K562 (cell line): ENCODE data around the gene KCNT1. TPM values are rescaled to one million over a fixed set of nuclear protein-coding genes. Genes with fewer than 3 reads are reported as not detected.

ENCODE experiments used
- ATAC-seq: fragments of 200-7000 bp; cut with Tn5 transposase; 3 replicates; pipeline ENCODE4 v1.9.1; 2020; ENCODE audit warnings: moderate library complexity
- BruUV-seq: library from RNA; stranded (reverse); fragments of 400-500 nt; replicated peaks from 2 replicates; lab custom pipeline; 2021; lab: Mats Ljungman, UMichigan
- CTCF ChIA-PET: fragments of 300-600 bp; formaldehyde crosslinking; extraction: SDS; loops from one replicate; lab custom pipeline; 2021; ENCODE audit warnings: low intra/inter-chr PET ratio; lab: Yijun Ruan, JAX
- POLR2A ChIA-PET: fragments of 300-600, 350-650 bp; sonication (Branson Sonifier 250); formaldehyde crosslinking; extraction: SDS; loops from one replicate; lab custom pipeline; 2021; ENCODE audit warnings: antibody characterized with exemption, inconsistent platforms; lab: Yijun Ruan, JAX
- DNase-seq, 4 experiments: peaks; one replicate each; pipeline versions ENCODE4 v3.0.0 to v3.0.0-alpha.2; 2011 to 2018; ENCODE audit warnings: low spot score in 3 of 4, mixed read lengths in 3 of 4; ENCODE audit errors: extremely low read depth in 1 of 4
- FAIRE-seq: peaks from 2 replicates; lab custom pipeline; 2011; peaks lifted over from hg19 to GRCh38; lab: Jason Lieb, UNC
- H2AFZ ChIP-seq: 2 replicates; pipeline ENCODE4 v1.6.0; 2011; ENCODE audit warnings: low read depth, low read length, control low read depth, inconsistent platforms
- H3K27ac ChIP-seq: fragments of 200-600 bp; 3 replicates; pipeline ENCODE4 v1.8.0; 2011; ENCODE audit warnings: low read depth, mild to moderate bottlenecking, control low read depth, inconsistent platforms, low read length, moderate library complexity, mixed read lengths; ENCODE audit errors: extremely low read depth
- H3K27me3 ChIP-seq, 2 experiments: fragments of 300-600 bp in 1 of 2; 2 replicates in 1 of 2; 3 replicates in 1 of 2; pipeline versions ENCODE4 v1.6.0 to v1.8.0; 2011; ENCODE audit warnings: inconsistent platforms in 2 of 2, low read length in 2 of 2, mild to moderate bottlenecking in 1 of 2, mixed read lengths in 1 of 2, moderate library complexity in 1 of 2; ENCODE audit not compliant: control insufficient read depth in 2 of 2, insufficient read depth in 2 of 2
- H3K36me3 ChIP-seq: fragments of 300-600 bp; 3 replicates; pipeline ENCODE4 v1.8.0; 2011; ENCODE audit warnings: mild to moderate bottlenecking, low read length, inconsistent platforms; ENCODE audit not compliant: control insufficient read depth, insufficient read depth
- H3K4me1 ChIP-seq, 2 experiments: fragments of 200-600 bp in 1 of 2; replicated peaks in 1 of 2; 2 replicates in 1 of 2; 3 replicates in 1 of 2; pipeline versions ENCODE4 v1.5.1 to v1.8.0; 2011; ENCODE audit warnings: inconsistent platforms in 2 of 2, low read length in 2 of 2, mild to moderate bottlenecking in 1 of 2, mixed read lengths in 1 of 2, moderate library complexity in 1 of 2; ENCODE audit not compliant: control insufficient read depth in 2 of 2, insufficient read depth in 2 of 2
- H3K4me2 ChIP-seq: 2 replicates; pipeline ENCODE4 v1.6.1; 2011; ENCODE audit warnings: low read length, control low read depth, inconsistent platforms, mixed read lengths; ENCODE audit not compliant: insufficient read depth
- H3K4me3 ChIP-seq: fragments of 200-600 bp; sonication (generic), shearing (Covaris generic); 2 replicates; pipeline ENCODE4 v1.5.1; 2016; ENCODE audit warnings: control low read depth, inconsistent platforms
- H3K79me2 ChIP-seq: fragments of 200-600 bp; 3 replicates; pipeline ENCODE4 v1.8.0; 2011; ENCODE audit warnings: low read length, inconsistent platforms; ENCODE audit not compliant: control insufficient read depth, insufficient read depth
- H3K9ac ChIP-seq, 2 experiments: 2 replicates each; pipeline versions ENCODE4 v1.6.0 to v1.6.1; 2011; ENCODE audit warnings: low read depth in 2 of 2, low read length in 2 of 2, control low read depth in 1 of 2, inconsistent platforms in 1 of 2, mild to moderate bottlenecking in 1 of 2, mixed read lengths in 1 of 2; ENCODE audit not compliant: insufficient read depth in 1 of 2
- H3K9me1 ChIP-seq: one replicate; pipeline ENCODE4 v1.6.0; 2011; ENCODE audit warnings: inconsistent platforms, mild to moderate bottlenecking, low read length, moderate library complexity; ENCODE audit not compliant: control insufficient read depth, insufficient read depth
- H3K9me3 ChIP-seq: replicated peaks from 2 replicates; pipeline ENCODE4 v1.5.1; 2011; ENCODE audit warnings: low read depth, low read length, inconsistent platforms; ENCODE audit not compliant: control insufficient read depth, insufficient read depth
- H4K20me1 ChIP-seq: replicated peaks from 2 replicates; pipeline ENCODE4 v1.6.1; 2011; ENCODE audit warnings: low read length, inconsistent platforms, mixed read lengths; ENCODE audit not compliant: control insufficient read depth, insufficient read depth
- CREBBP ChIP-seq: IDR thresholded peaks from one replicate; pipeline ENCODE4 v1.6.1; 2012; ENCODE audit warnings: low read depth, mild to moderate bottlenecking, control low read depth, inconsistent platforms, low read length
- DIDO1 ChIP-seq: fragments of 450-650 bp; IDR thresholded peaks from 2 replicates; pipeline ENCODE4 v1.6.1; 2016; ENCODE audit warnings: low read depth, missing biosample characterization, missing genetic modification characterization
- DLX4 ChIP-seq: fragments of 250-450 bp; sonication (Bioruptor Pico); IDR thresholded peaks from 2 replicates; pipeline ENCODE4 v1.6.1; 2021; ENCODE audit warnings: mild to moderate bottlenecking
- DPF2 ChIP-seq: fragments of 450-650 bp; IDR thresholded peaks from 2 replicates; pipeline ENCODE4 v1.6.1; 2016
- ELF1 ChIP-seq: fragments of 200-800 bp; sonication (Bioruptor generic); IDR thresholded peaks from 2 replicates; pipeline ENCODE4 v1.6.1; 2016; ENCODE audit warnings: missing genetic modification characterization, missing compliant biosample characterization
- FOXM1 ChIP-seq, 2 experiments: fragments of 450-650 bp in 1 of 2; sonication (generic) in 1 of 2; formaldehyde crosslinking in 1 of 2; IDR thresholded peaks; 2 replicates each; pipeline versions ENCODE4 v1.6.1 to v1.9.0; 2017 to 2022; ENCODE audit warnings: low read depth in 2 of 2, mild to moderate bottlenecking in 2 of 2, missing genetic modification reagents in 1 of 2, moderate library complexity in 1 of 2
- GATAD2A ChIP-seq: fragments of 450-650 bp; IDR thresholded peaks from 2 replicates; pipeline ENCODE4 v1.6.1; 2017
- LCOR ChIP-seq: sonication (generic); formaldehyde crosslinking; IDR thresholded peaks from 2 replicates; pipeline ENCODE4 v1.8.0; 2022; ENCODE audit warnings: mild to moderate bottlenecking, missing genetic modification reagents
- MTA2 ChIP-seq: fragments of 450-650 bp; IDR thresholded peaks from 2 replicates; pipeline ENCODE4 v1.6.1; 2016; ENCODE audit warnings: low read depth
- RBM34 ChIP-seq: fragments of 200-400 bp; formaldehyde crosslinking; IDR thresholded peaks from 2 replicates; pipeline ENCODE4 v1.6.1; 2018; ENCODE audit warnings: low read length, borderline replicate concordance; ENCODE audit not compliant: insufficient read depth
- SIN3B ChIP-seq: fragments of 450-650 bp; IDR thresholded peaks from 2 replicates; pipeline ENCODE4 v1.6.1; 2017; ENCODE audit warnings: low read depth, mild to moderate bottlenecking, moderate library complexity
- ZNF445 ChIP-seq: fragments of 250-450 bp; sonication (Bioruptor Pico); IDR thresholded peaks from 2 replicates; pipeline ENCODE4 v1.4.0; 2020; ENCODE audit warnings: low read depth, mild to moderate bottlenecking, moderate library complexity
- ZNF830 ChIP-seq: fragments of 250-450 bp; sonication (Bioruptor Pico); IDR thresholded peaks from 2 replicates; pipeline ENCODE4 v1.5.0; 2021; ENCODE audit warnings: mild to moderate bottlenecking
- WGBS: fragments of 100-300 bp; shearing (Covaris generic); methylation state at CpG from one replicate; pipeline ENCODE4 v1.1.6; 2016; ENCODE audit warnings: low coverage, mixed read lengths; ENCODE audit not compliant: insufficient coverage; ENCODE audit errors: missing lambda C conversion rate; 5-methylcytosine and 5-hydroxymethylcytosine counted together
- in situ Hi-C: fragments of 300-500 bp; cut with MboI; formaldehyde crosslinking; loops from 4 replicates; pipeline ENCODE4 v1.15.0; 2018; ENCODE audit warnings: inconsistent platforms, mixed read lengths
- intact Hi-C: fragments of 100-400 bp; cut with micrococcal nuclease; formaldehyde crosslinking; loops from 2 replicates; pipeline ENCODE4 v1.14.2; 2022
- polyA plus RNA-seq, 8 experiments: library from polyadenylated mRNA; depleted of rRNA in 4 of 8; stranded (reverse) in 5 of 8; unstranded in 3 of 8; fragments of >200 nt; fragmentation: Nextera tagmentation in 2 of 8; fragmentation: Illumina TruSeq in 1 of 8; extraction: Ambion mirVana in 2 of 8; extraction: Trizol in 1 of 8; gene quantifications; 2 replicates each; pipeline versions ENCODE4 v1.2.1 to v1.2.3, GENCODE V29; 2011 to 2014; ENCODE audit warnings: inconsistent platforms in 1 of 8, missing spikeins in 1 of 8
- total RNA-seq, 7 experiments: library from RNA; depleted of rRNA in 6 of 7; stranded (reverse); fragments of >200 nt in 6 of 7; fragmentation: Illumina TruSeq in 2 of 7; extraction: Trizol in 2 of 7; gene quantifications; 2 replicates each; pipeline versions ENCODE4 v1.2.1 to v1.2.3, GENCODE V29; 2011 to 2021; ENCODE audit warnings: low replicate concordance in 1 of 7
- TF ChIP-seq, protein P1 (sequence below), 2 experiments: fragments of 450-650 bp in 1 of 2; sonication (generic) in 1 of 2; formaldehyde crosslinking; conservative IDR thresholded peaks; 2 replicates each; pipeline versions ENCODE4 v1.4.0 to v1.8.1; 2020 to 2022; ENCODE audit warnings: mild to moderate bottlenecking in 1 of 2, missing genetic modification reagents in 1 of 2

The KCNT1 gene
- total and polyA plus RNA-seq, 9 of the 15 experiments (the other 6 are each of a cell fraction or from before 2014, with no cell fraction given) = 0.05 TPM; not detected in 8

DNA sequence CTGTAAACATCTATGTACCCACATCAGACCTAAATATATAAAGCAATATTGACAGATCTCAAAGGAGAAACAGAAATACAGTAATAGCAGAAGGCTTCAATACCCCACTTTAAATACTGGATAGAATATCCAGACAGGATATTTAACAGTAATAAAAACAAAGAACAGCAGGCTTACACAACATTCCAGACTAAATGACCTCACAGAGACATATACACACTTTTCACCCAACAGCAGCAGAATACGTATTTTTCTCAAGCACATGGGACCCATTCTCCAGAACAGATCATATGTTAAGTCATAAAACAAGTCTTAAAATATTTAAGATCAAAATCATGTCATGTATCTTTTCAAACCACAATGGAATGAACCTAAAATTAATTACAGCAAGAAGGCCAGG is 128.5 kb downstream of the KCNT1 start:
- Histone ChIP-seq H3K4me3 (no peak overlapping the region), H2AFZ (no peak overlapping the region), H3K79me2 (peaks cover 25% of the 10 kb centered on the region; the same call in 2 of the 3 replicates), H3K27ac (no peak overlapping the region), H3K4me1 (peaks cover 0 to 9% of the 10 kb centered on the region in 2 experiments; a peak in 1 of 5 replicates), H4K20me1 (no peaks in the 10 kb centered on the region), H3K36me3 (peaks cover 16% of the 10 kb centered on the region; the same call in 2 of the 3 replicates), H3K9me3 (no peaks in the 10 kb centered on the region), H3K4me2 (no peak overlapping the region), H3K9me1 (peaks cover 5% of the 10 kb centered on the region), H3K27me3 (no peaks in the 10 kb centered on the region), H3K9ac (no peak overlapping the region)
- 88% methylated on average over 1 of the region's 1 CpG for WGBS
- no peak for ATAC-seq
- TF ChIP-seq ZNF830 = no peak
- TF ChIP-seq MTA2 = no peak
- TF ChIP-seq SIN3B = no peak
- no peak for TF ChIP-seq LCOR (CRISPR knock-in tag)
- no peak for TF ChIP-seq GATAD2A
- TF ChIP-seq FOXM1 (IDR thresholded peaks at IDR 0.05; ENCODE audit: low read depth) = no peak
- no peak for TF ChIP-seq FOXM1 (CRISPR knock-in tag; IDR thresholded peaks at IDR 0.05; ENCODE audit: low read depth)
- TF ChIP-seq ZNF445 (CRISPR knock-in tag) = no peak
- in situ Hi-C loops (no loop called here), intact Hi-C loops (no loop called here)
- no peak for FAIRE-seq
- ChIA-PET POLR2A (no interaction called here), CTCF (no interaction called here)
- DNase-seq = no peak
- BruUV-seq = no TSS peak

GRCh38 chr9:135833864-135834263 is 131.9 kb downstream of the KCNT1 start:
- H3K27ac ChIP-seq = no peak overlapping the region
- no peaks in the 10 kb centered on the region for H3K4me1 ChIP-seq
- H2AFZ ChIP-seq = no peak overlapping the region
- H3K36me3 ChIP-seq = peaks cover 6% of the 10 kb centered on the region; the same call in 2 of the 3 replicates
- ChIA-PET CTCF (no interaction called here), POLR2A (interaction anchor here (0.7 to 0.9 kb wide), 2 partner anchors 15 to 54 kb away, joined by 3 read pairs; no protein-coding TSS in a partner anchor)
- H3K79me2 ChIP-seq = peaks cover 22% of the 10 kb centered on the region; the same call in 2 of the 3 replicates
- WGBS = 77% methylated on average over 3 of the region's 3 CpGs
- H3K9me3 ChIP-seq = no peaks in the 10 kb centered on the region; the same call in 1 of the 2 replicates
- no peaks in the 10 kb centered on the region for H3K27me3 ChIP-seq
- ATAC-seq = no peak
- intact Hi-C loops (no loop called here), in situ Hi-C loops (no loop called here)
- no peak for FAIRE-seq
- no peak overlapping the region for H3K4me3 ChIP-seq
- BruUV-seq = no TSS peak
- no peak overlapping the region for H3K4me2 ChIP-seq
- H3K9ac ChIP-seq = no peak overlapping the region
- no peaks in the 10 kb centered on the region for H4K20me1 ChIP-seq
- no peak for DNase-seq
- H3K9me1 ChIP-seq = peaks cover 5% of the 10 kb centered on the region
- TF ChIP-seq RBM34 (no peak), DLX4 (CRISPR knock-in tag) (no peak), ELF1 (no peak), DPF2 (no peak), DIDO1 (tag) (no peak), CREBBP (no peak)
- TF ChIP-seq, protein P1, sequence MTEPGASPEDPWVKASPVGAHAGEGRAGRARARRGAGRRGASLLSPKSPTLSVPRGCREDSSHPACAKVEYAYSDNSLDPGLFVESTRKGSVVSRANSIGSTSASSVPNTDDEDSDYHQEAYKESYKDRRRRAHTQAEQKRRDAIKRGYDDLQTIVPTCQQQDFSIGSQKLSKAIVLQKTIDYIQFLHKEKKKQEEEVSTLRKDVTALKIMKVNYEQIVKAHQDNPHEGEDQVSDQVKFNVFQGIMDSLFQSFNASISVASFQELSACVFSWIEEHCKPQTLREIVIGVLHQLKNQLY (CRISPR knock-in tag; conservative IDR thresholded peaks at IDR 0.05) = no peak
